ENCODE results near the gene S100A4.
A peak's percentile ranks its signal among the peaks of the same experiment; 100 is the strongest.

Gene S100A4

GRCh38 chr1:153548722-153549688 is 3.4 kb upstream of the S100A4 start, which contains the start of gene S100A3:
TSS of gene S100A3 (minus strand) at chr1:153549258. CDS start at chr1:153548485, 773 bp downstream.
- peak in 5 of 58 donors; percentile 8 to 56 (median 46) for DNase-seq

GRCh38 chr1:153547560-153548551 is 2.2 kb upstream of the S100A4 start:
- no peak for DNase-seq

GRCh38 chr1:153546796-153547559 is 1.4 kb upstream of the S100A4 start:
- DNase-seq: no peak

- DNase-seq: no peak
These were observed 765 bp upstream of the S100A4 start for GRCh38 chr1:153546371-153546770.

GRCh38 chr1:153544453-153545066 is 1.0 kb downstream of the S100A4 start:
- no peak for DNase-seq

GRCh38 chr1:153543736-153544135 is 1.9 kb downstream of the S100A4 start:
- DNase-seq: no peak

GRCh38 chr1:153542956-153543711 is 2.5 kb downstream of the S100A4 start:
- no peak for DNase-seq

GRCh38 chr1:153541641-153542590 is 3.7 kb downstream of the S100A4 start:
- no peak for DNase-seq

GRCh38 chr1:153540394-153541361 is 4.9 kb downstream of the S100A4 start, which contains the start of gene S100A5:
TSS of gene S100A5 (minus strand) at chr1:153540934. CDS start at chr1:153540191, 743 bp downstream.
- DNase-seq: peak in 6 of 58 donors; percentile 10 to 62 (median 30)

- no peak for DNase-seq
These were observed 6.1 kb downstream of the S100A4 start for GRCh38 chr1:153539395-153540093.

GRCh38 chr1:153538315-153538821 is 7.2 kb downstream of the S100A4 start:
- DNase-seq: no peak

GRCh38 chr1:153537376-153537730 is 8.3 kb downstream of the S100A4 start:
- DNase-seq: no peak

GRCh38 chr1:153536671-153537375 is 8.8 kb downstream of the S100A4 start:
- DNase-seq: no peak

GRCh38 chr1:153536012-153536670 is 9.5 kb downstream of the S100A4 start:
- DNase-seq: peak in 50 of 58 donors; percentile 11 to 76 (median 43)
